H1 (cell line): Measurements from ENCODE around the gene CALHM5. TPM values are rescaled to one million over a fixed set of nuclear protein-coding genes. Genes with fewer than 3 reads are reported as not detected.

Source experiments
- CTCF ChIA-PET: fragments of 300-600 bp; sonication (Branson Sonifier 250); formaldehyde crosslinking; loops from one replicate; lab custom pipeline; 2021; ENCODE audit not compliant: partially characterized antibody; lab: Charles Lee
- POLR2A ChIA-PET: fragments of 300-600 bp; sonication (Branson Sonifier 250); formaldehyde crosslinking; loops from one replicate; lab custom pipeline; 2021; ENCODE audit warnings: inconsistent platforms; ENCODE audit not compliant: partially characterized antibody; lab: Charles Lee
- DNase-seq, 2 experiments: peaks; one replicate each; pipeline versions ENCODE4 v3.0.0 to v3.0.0-alpha.2; 2010 to 2022; ENCODE audit warnings: low spot score in 2 of 2, low read depth in 1 of 2, mixed read lengths in 1 of 2
- FAIRE-seq: peaks from 2 replicates; lab custom pipeline; 2011; peaks lifted over from hg19 to GRCh38; lab: Jason Lieb, UNC
- H2AFZ ChIP-seq: 2 replicates; pipeline ENCODE4 v1.8.1; 2012; ENCODE audit warnings: low read length, inconsistent platforms
- H2AK5ac ChIP-seq: 2 replicates; pipeline ENCODE4 v1.6.1; 2013; ENCODE audit warnings: low read depth, low read length
- H2BK120ac ChIP-seq: replicated peaks from 2 replicates; pipeline ENCODE3; 2013; ENCODE audit warnings: low read depth, low read length, inconsistent platforms
- H2BK12ac ChIP-seq: 2 replicates; pipeline ENCODE4 v1.6.1; 2013; ENCODE audit warnings: low read depth, low read length
- H2BK15ac ChIP-seq: 2 replicates; pipeline ENCODE4 v1.6.1; 2013; ENCODE audit warnings: low read length
- H2BK20ac ChIP-seq: 2 replicates; pipeline ENCODE4 v1.6.1; 2013; ENCODE audit warnings: low read length
- H2BK5ac ChIP-seq: 2 replicates; pipeline ENCODE4 v1.6.1; 2013; ENCODE audit warnings: low read depth, low read length
- H3K14ac ChIP-seq: 2 replicates; pipeline ENCODE4 v1.6.1; 2013; ENCODE audit warnings: inconsistent platforms; ENCODE audit not compliant: insufficient read length
- H3K18ac ChIP-seq: 2 replicates; pipeline ENCODE4 v1.6.1; 2013; ENCODE audit warnings: low read length; ENCODE audit errors: extremely low read depth
- H3K23ac ChIP-seq: 2 replicates; pipeline ENCODE4 v1.6.1; 2013; ENCODE audit warnings: inconsistent platforms; ENCODE audit not compliant: insufficient read length
- H3K23me2 ChIP-seq: 2 replicates; pipeline ENCODE4 v1.6.1; 2013; ENCODE audit warnings: low read depth, low read length
- H3K27ac ChIP-seq: 2 replicates; pipeline ENCODE4 v1.6.1; 2011; ENCODE audit warnings: low read depth, low read length, inconsistent platforms
- H3K27me3 ChIP-seq, 4 experiments: replicated peaks in 1 of 4; 1 replicate in 1 of 4; 2 replicates in 3 of 4; pipeline versions ENCODE4 v1.6.1 to v1.8.1; 2011 to 2013; ENCODE audit warnings: low read length in 3 of 4, mild to moderate bottlenecking in 3 of 4, inconsistent platforms in 2 of 4, mixed read lengths in 2 of 4, moderate library complexity in 1 of 4; ENCODE audit not compliant: control insufficient read depth in 3 of 4, insufficient read depth in 3 of 4; ENCODE audit errors: extremely low read depth in 1 of 4
- H3K36me3 ChIP-seq, 4 experiments: 2 replicates each; pipeline versions ENCODE4 v1.6.1 to v1.8.1; 2011 to 2013; ENCODE audit warnings: mild to moderate bottlenecking in 4 of 4, low read length in 3 of 4, moderate library complexity in 2 of 4, control low read depth in 1 of 4, inconsistent platforms in 1 of 4; ENCODE audit not compliant: insufficient read depth in 4 of 4, control insufficient read depth in 2 of 4
- H3K4ac ChIP-seq: replicated peaks from 2 replicates; pipeline ENCODE3; 2013; ENCODE audit warnings: low read length, low read depth, mixed read lengths, inconsistent platforms; ENCODE audit not compliant: insufficient read length
- H3K4me1 ChIP-seq, 4 experiments: replicated peaks in 1 of 4; 1 replicate in 1 of 4; 2 replicates in 3 of 4; pipeline versions ENCODE4 v1.6.1 to v1.8.1; 2011 to 2013; ENCODE audit warnings: low read length in 3 of 4, inconsistent platforms in 2 of 4, mixed read lengths in 1 of 4; ENCODE audit not compliant: insufficient read depth in 4 of 4, control insufficient read depth in 3 of 4
- H3K4me2 ChIP-seq, 2 experiments: 2 replicates each; pipeline versions ENCODE4 v1.6.1 to v1.8.1; 2011 to 2013; ENCODE audit warnings: low read depth in 2 of 2, low read length in 2 of 2, control low read depth in 1 of 2, inconsistent platforms in 1 of 2, mild to moderate bottlenecking in 1 of 2; ENCODE audit not compliant: insufficient read depth in 1 of 2
- H3K4me3 ChIP-seq, 4 experiments: fragments of 200-600, 300-600 bp in 1 of 4; sonication (generic), shearing (Covaris generic), sonication (Bioruptor Twin) in 1 of 4; 2 replicates each; pipeline versions ENCODE4 v1.5.1 to v1.8.1; 2011 to 2016; ENCODE audit warnings: low read length in 4 of 4, low read depth in 3 of 4, control low read depth in 2 of 4, inconsistent platforms in 2 of 4, mild to moderate bottlenecking in 2 of 4, mixed read lengths in 1 of 4, moderate library complexity in 1 of 4; ENCODE audit not compliant: insufficient read depth in 2 of 4; ENCODE audit errors: extremely low read depth in 1 of 4
- H3K56ac ChIP-seq: replicated peaks from 2 replicates; pipeline ENCODE3; 2013; ENCODE audit warnings: low read depth, mild to moderate bottlenecking, mixed read lengths, low read length, inconsistent platforms; ENCODE audit not compliant: insufficient read length
- H3K79me1 ChIP-seq: 2 replicates; pipeline ENCODE4 v1.6.1; 2013; ENCODE audit warnings: low read depth, low read length, control low read depth
- H3K79me2 ChIP-seq, 2 experiments: 2 replicates each; pipeline versions ENCODE4 v1.6.1 to v1.8.1; 2012 to 2013; ENCODE audit warnings: low read length in 2 of 2, mild to moderate bottlenecking in 2 of 2, inconsistent platforms in 1 of 2; ENCODE audit not compliant: insufficient read depth in 2 of 2, control insufficient read depth in 1 of 2
- H3K9ac ChIP-seq, 4 experiments: replicated peaks in 1 of 4; 1 replicate in 1 of 4; 2 replicates in 3 of 4; pipeline versions ENCODE4 v1.6.1 to v1.8.1; 2011 to 2013; ENCODE audit warnings: low read depth in 3 of 4, low read length in 3 of 4, control low read depth in 2 of 4, mild to moderate bottlenecking in 2 of 4, moderate library complexity in 2 of 4, inconsistent platforms in 1 of 4; ENCODE audit errors: extremely low read depth in 1 of 4
- H3K9me3 ChIP-seq, 2 experiments: 2 replicates each; pipeline versions ENCODE4 v1.6.1 to v1.8.1; 2012 to 2013; ENCODE audit warnings: mild to moderate bottlenecking in 2 of 2, moderate library complexity in 2 of 2, control low read depth in 1 of 2, inconsistent platforms in 1 of 2, low read depth in 1 of 2, low read length in 1 of 2, mixed read lengths in 1 of 2; ENCODE audit not compliant: insufficient read depth in 2 of 2
- H4K20me1 ChIP-seq, 2 experiments: replicated peaks in 1 of 2; 2 replicates each; pipeline versions ENCODE3 to v1.8.1; 2011 to 2013; ENCODE audit warnings: inconsistent platforms in 2 of 2, low read length in 2 of 2, mild to moderate bottlenecking in 1 of 2; ENCODE audit not compliant: insufficient read depth in 2 of 2, control insufficient read depth in 1 of 2
- H4K5ac ChIP-seq: 2 replicates; pipeline ENCODE4 v1.6.1; 2013; ENCODE audit warnings: low read length, low read depth, mixed read lengths, inconsistent platforms; ENCODE audit not compliant: insufficient read length
- H4K8ac ChIP-seq: 2 replicates; pipeline ENCODE4 v1.8.0; 2013; ENCODE audit warnings: mild to moderate bottlenecking, moderate library complexity, low read length, inconsistent platforms; ENCODE audit not compliant: insufficient read depth; ENCODE audit errors: extremely low read depth
- H4K91ac ChIP-seq: replicated peaks from 2 replicates; pipeline ENCODE3; 2013; ENCODE audit warnings: low read length, mixed read lengths, inconsistent platforms; ENCODE audit not compliant: insufficient read length
- POLR2A ChIP-seq, 2 experiments: IDR thresholded peaks; 1 replicate in 1 of 2; 2 replicates in 1 of 2; pipeline ENCODE4 v1.6.1; 2011; ENCODE audit warnings: low read depth in 2 of 2, low read length in 2 of 2, mild to moderate bottlenecking in 2 of 2; ENCODE audit errors: control extremely low read depth in 1 of 2
- RBBP5 ChIP-seq: IDR thresholded peaks from 2 replicates; pipeline ENCODE4 v1.7.1; 2012; ENCODE audit warnings: low read depth, mild to moderate bottlenecking, inconsistent platforms, low read length, moderate library complexity, borderline replicate concordance
- TBP ChIP-seq: IDR thresholded peaks from 2 replicates; pipeline ENCODE4 v1.6.1; 2011; ENCODE audit warnings: low read depth, low read length, improper control_type of control experiment
- WGBS, 2 experiments: shearing (Covaris generic) in 1 of 2; methylation state at CpG; one replicate each; pipeline versions ENCODE4 v1.1.6 to v1.1.7; 2013 to 2015; ENCODE audit warnings: low lambda C conversion rate in 2 of 2, mixed read lengths in 2 of 2, inconsistent platforms in 1 of 2, low coverage in 1 of 2, missing lambda C conversion rate in 1 of 2; ENCODE audit not compliant: insufficient replicate concordance in 2 of 2, insufficient coverage in 1 of 2, insufficient read length in 1 of 2; ENCODE audit errors: extremely low coverage in 1 of 2, missing lambda C conversion rate in 1 of 2; 5-methylcytosine and 5-hydroxymethylcytosine counted together
- polyA plus RNA-seq, 7 experiments: library from polyadenylated mRNA; depleted of rRNA in 3 of 7; stranded (reverse) in 5 of 7; unstranded in 2 of 7; fragments of >200 nt in 5 of 7; fragments of 200-250 nt in 2 of 7; gene quantifications; 1 replicate in 5 of 7; 2 replicates in 1 of 7; 4 replicates in 1 of 7; pipeline versions ENCODE4 v1.2.1 to v1.2.3, GENCODE V29; 2011 to 2013; ENCODE audit warnings: missing spikeins in 2 of 7, mixed read lengths in 2 of 7
- total RNA-seq: library from RNA; stranded (reverse); fragmentation: NEBNext Ultra II Directional; extraction: Animal tissue kit (Norgen Biotek cat#: 25700); gene quantifications from 2 replicates; pipeline ENCODE4 v1.2.1, GENCODE V29; 2021
- TF ChIP-seq, protein P1 (sequence below): IDR thresholded peaks from 2 replicates; pipeline ENCODE4 v1.6.1; 2012; ENCODE audit warnings: inconsistent platforms

Gene CALHM5
- total and polyA plus RNA-seq, 2 of the 8 experiments (the other 6 are each of a cell fraction or from before 2014, with no cell fraction given): 0.05 to 0.09 TPM

DNA sequence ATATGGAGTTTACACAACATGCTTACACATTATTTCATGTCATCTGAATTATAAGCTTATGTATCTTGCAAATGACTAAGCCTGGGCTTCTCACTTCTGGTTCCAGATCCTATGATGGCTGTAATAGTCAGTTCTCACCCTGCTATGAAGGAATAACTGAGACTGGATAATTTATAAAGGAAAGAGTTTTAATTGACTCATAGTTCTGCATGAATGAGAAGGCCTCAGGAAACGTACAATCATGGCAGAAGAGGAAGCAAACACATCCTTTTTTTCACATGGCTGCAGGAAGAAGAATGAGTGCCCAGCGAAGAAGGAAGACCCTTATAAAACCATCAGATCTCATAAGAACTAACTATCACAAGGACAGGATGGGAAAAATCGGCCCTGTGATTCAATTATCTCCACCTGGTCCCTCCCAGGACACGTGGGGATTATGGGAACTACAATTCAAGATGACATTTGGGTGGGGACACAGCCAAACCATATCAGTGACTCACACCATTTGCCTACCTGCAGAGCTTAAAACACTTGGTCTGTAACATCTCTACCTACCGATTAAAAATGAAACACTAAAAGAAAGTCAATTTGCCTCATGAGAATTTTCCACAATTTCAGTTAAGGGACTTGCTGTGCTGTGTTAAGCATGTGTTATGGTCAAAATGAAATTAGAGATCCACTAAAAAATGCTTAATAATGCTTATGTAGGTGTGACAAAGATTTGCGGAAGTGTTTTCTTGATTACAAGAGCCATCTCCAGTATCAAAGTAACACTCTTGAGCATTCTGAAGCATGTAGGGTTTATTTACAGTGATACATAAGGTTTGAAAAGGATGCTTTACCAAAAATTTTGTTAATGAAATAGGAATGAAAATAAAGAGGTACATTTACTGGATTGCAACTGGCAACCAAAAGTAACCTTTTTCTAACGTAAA is 57.6 kb downstream of the CALHM5 start:
- Histone ChIP-seq H2BK5ac (no peak overlapping the region), H4K8ac (no peak overlapping the region), H3K79me2 (peaks cover 5 to 32% of the 10 kb centered on the region in 2 experiments; a peak in 3 of 4 replicates), H4K5ac (no peak overlapping the region), H2BK20ac (no peak overlapping the region), H2BK12ac (no peak overlapping the region), H3K9ac (no peak overlapping the region), H2AFZ (no peak overlapping the region), H3K23me2 (peaks cover 3% of the 10 kb centered on the region; the same call in 1 of the 2 replicates), H4K91ac (no peak overlapping the region), H3K27ac (no peak overlapping the region), H3K18ac (no peak overlapping the region), H3K36me3 (no peaks in the 10 kb centered on the region), H3K14ac (no peak overlapping the region), H2BK15ac (no peak overlapping the region), H3K27me3 (no peaks in the 10 kb centered on the region), H3K4me1 (peaks cover 0 to 3% (median 1%) of the 10 kb centered on the region in 4 experiments; a peak in 3 of 7 replicates), H3K56ac (no peak overlapping the region), H3K9me3 (no peaks in the 10 kb centered on the region), H3K79me1 (peaks cover 2% of the 10 kb centered on the region; the same call in 1 of the 2 replicates), H3K4me2 (no peak overlapping the region; a peak in 1 of 4 replicates), H3K4ac (no peak overlapping the region), H3K23ac (no peak overlapping the region), H4K20me1 (peaks cover 0 to 3% of the 10 kb centered on the region in 2 experiments), H2AK5ac (no peak overlapping the region), H2BK120ac (no peak overlapping the region), H3K4me3 (no peak overlapping the region)
- FAIRE-seq (no peak), DNase-seq (no peak)
- 76% methylated on average over 7 of the region's 7 CpGs; no CpG with 5 or more reads in 1 of the 2 experiments for WGBS, 2 experiments
- TF ChIP-seq TBP (no peak), POLR2A (IDR thresholded peaks at IDR 0.05; ENCODE audit: control extremely low read depth in 1 of 2, low read depth in 2 of 2, low read length in 2 of 2) (no peak), RBBP5 (no peak)
- TF ChIP-seq, protein P1, sequence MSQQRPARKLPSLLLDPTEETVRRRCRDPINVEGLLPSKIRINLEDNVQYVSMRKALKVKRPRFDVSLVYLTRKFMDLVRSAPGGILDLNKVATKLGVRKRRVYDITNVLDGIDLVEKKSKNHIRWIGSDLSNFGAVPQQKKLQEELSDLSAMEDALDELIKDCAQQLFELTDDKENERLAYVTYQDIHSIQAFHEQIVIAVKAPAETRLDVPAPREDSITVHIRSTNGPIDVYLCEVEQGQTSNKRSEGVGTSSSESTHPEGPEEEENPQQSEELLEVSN: no peak
- CTCF ChIA-PET: interaction anchor here (0.6 to 5.9 kb wide), 9 partner anchors 9 to 300 kb away, joined by 3 to 59 read pairs (median 5); partner anchors contain the start of gene CALHM4
- POLR2A ChIA-PET: no interaction called here
